Measurements from ENCODE around the gene TRIAP1.

TRIAP1 gene

GRCh38 chr12:120421701-120422100, 24.5 kb downstream of the TRIAP1 start:
- H3K36me3 ChIP-seq (ENCODE audit: control insufficient read depth in 1 of 2, insufficient read depth in 2 of 2, low read length in 2 of 2): no peaks in the 10 kb centered on the region
- H3K4me3 ChIP-seq (ENCODE audit: low read depth in 1 of 2, low read length in 2 of 2): no peak overlapping the region
- no peak overlapping the region for H3K27ac ChIP-seq (ENCODE audit: low read length)

DNA sequence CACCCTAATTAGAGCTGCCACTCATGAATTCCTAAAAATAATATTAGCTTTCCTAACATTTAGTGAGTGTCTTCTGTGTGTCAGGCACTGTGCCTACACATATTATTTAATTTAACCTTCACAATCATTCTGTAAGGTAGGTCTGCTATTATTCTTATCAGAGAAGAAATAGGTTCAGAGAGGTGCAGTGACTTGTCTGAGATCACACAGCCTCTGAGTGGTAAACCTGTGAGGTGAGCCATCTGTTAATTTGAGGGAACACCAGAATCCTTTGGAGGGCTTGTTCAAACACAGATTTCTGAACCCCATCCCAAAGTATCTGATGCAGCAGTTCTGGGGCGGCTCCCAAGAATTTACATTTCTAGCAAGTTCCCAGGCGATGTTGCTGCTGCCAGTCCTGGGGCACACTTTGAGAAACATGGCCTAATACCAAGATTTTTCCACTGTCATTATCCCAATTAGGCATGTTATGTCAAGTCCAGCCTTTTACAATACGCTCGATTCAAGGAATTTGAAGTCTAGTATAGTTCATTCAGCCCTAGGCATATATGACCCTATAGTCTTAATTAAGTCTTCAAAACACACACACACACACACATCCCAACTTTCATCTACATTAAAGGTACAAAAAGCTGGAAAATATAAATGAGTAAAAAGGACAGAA, 28.1 kb downstream of the TRIAP1 start:
- no peaks in the 10 kb centered on the region for H3K36me3 ChIP-seq (ENCODE audit: control insufficient read depth in 1 of 2, insufficient read depth in 2 of 2, low read length in 2 of 2)
- no peaks in the 10 kb centered on the region for H3K4me1 ChIP-seq (ENCODE audit: control insufficient read depth in 1 of 2, insufficient read depth in 2 of 2, low read length in 2 of 2)
- H3K9me3 ChIP-seq (ENCODE audit: control insufficient read depth in 1 of 2, low read length in 2 of 2): no peaks in the 10 kb centered on the region
- H3K27ac ChIP-seq (ENCODE audit: low read length): no peak overlapping the region
- H3K27me3 ChIP-seq (ENCODE audit: low read depth, low read length): no peaks in the 10 kb centered on the region
- no peak overlapping the region for H3K4me3 ChIP-seq (ENCODE audit: low read depth in 1 of 2, low read length in 2 of 2)

More at GRCh38 chr12:120421701-120422100, 24.5 kb downstream of the TRIAP1 start:
- Histone ChIP-seq H3K9me3 (ENCODE audit: control insufficient read depth in 1 of 2, low read length in 2 of 2) (no peaks in the 10 kb centered on the region), H3K4me1 (ENCODE audit: control insufficient read depth in 1 of 2, insufficient read depth in 2 of 2, low read length in 2 of 2) (no peaks in the 10 kb centered on the region), H3K27me3 (ENCODE audit: low read depth, low read length) (no peaks in the 10 kb centered on the region)

- Histone ChIP-seq H3K27me3 (ENCODE audit: low read depth, low read length) (no peaks in the 10 kb centered on the region), H3K27ac (ENCODE audit: low read length) (no peak overlapping the region), H3K4me3 (ENCODE audit: low read depth in 1 of 2, low read length in 2 of 2) (no peak overlapping the region), H3K36me3 (ENCODE audit: control insufficient read depth in 1 of 2, insufficient read depth in 2 of 2, low read length in 2 of 2) (no peaks in the 10 kb centered on the region), H3K4me1 (ENCODE audit: control insufficient read depth in 1 of 2, insufficient read depth in 2 of 2, low read length in 2 of 2) (no peaks in the 10 kb centered on the region), H3K9me3 (ENCODE audit: control insufficient read depth in 1 of 2, low read length in 2 of 2) (no peaks in the 10 kb centered on the region)
These were observed 29.5 kb downstream of the TRIAP1 start for GRCh38 chr12:120416490-120417216.

GRCh38 chr12:120413901-120414695, 32.1 kb downstream of the TRIAP1 start:
- Histone ChIP-seq H3K27me3 (ENCODE audit: low read depth, low read length) (no peaks in the 10 kb centered on the region), H3K36me3 (ENCODE audit: control insufficient read depth in 1 of 2, insufficient read depth in 2 of 2, low read length in 2 of 2) (no peaks in the 10 kb centered on the region), H3K4me1 (ENCODE audit: control insufficient read depth in 1 of 2, insufficient read depth in 2 of 2, low read length in 2 of 2) (no peaks in the 10 kb centered on the region), H3K27ac (ENCODE audit: low read length) (peak overlapping the region; percentile 3), H3K9me3 (ENCODE audit: control insufficient read depth in 1 of 2, low read length in 2 of 2) (no peaks in the 10 kb centered on the region), H3K4me3 (ENCODE audit: low read depth in 1 of 2, low read length in 2 of 2) (no peak overlapping the region)

DNA sequence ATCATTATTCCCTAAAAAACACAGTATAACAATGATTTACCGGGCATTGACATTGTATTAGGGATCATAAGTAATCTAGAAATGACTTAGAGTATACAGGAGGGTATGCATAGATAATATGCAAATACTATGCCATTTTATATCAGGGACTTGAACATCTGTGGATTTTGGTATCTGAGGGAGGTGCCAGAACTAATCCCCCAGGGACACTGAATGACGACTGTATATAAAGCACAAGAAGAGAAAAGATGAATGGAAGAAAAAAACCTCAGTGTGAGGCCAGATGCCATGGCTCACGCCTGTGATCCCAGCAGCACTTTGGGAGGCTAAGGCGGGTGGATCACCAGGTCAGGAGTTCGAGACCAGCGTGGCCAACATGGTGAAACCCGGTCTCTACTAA, 33.8 kb downstream of the TRIAP1 start:
- no peaks in the 10 kb centered on the region for H3K9me3 ChIP-seq (ENCODE audit: control insufficient read depth in 1 of 2, low read length in 2 of 2)
- no peaks in the 10 kb centered on the region for H3K4me1 ChIP-seq (ENCODE audit: control insufficient read depth in 1 of 2, insufficient read depth in 2 of 2, low read length in 2 of 2)
- H3K27ac ChIP-seq (ENCODE audit: low read length): no peak overlapping the region
- H3K4me3 ChIP-seq (ENCODE audit: low read depth in 1 of 2, low read length in 2 of 2): no peak overlapping the region
- no peaks in the 10 kb centered on the region for H3K36me3 ChIP-seq (ENCODE audit: control insufficient read depth in 1 of 2, insufficient read depth in 2 of 2, low read length in 2 of 2)
- H3K27me3 ChIP-seq (ENCODE audit: low read depth, low read length): no peaks in the 10 kb centered on the region

DNA sequence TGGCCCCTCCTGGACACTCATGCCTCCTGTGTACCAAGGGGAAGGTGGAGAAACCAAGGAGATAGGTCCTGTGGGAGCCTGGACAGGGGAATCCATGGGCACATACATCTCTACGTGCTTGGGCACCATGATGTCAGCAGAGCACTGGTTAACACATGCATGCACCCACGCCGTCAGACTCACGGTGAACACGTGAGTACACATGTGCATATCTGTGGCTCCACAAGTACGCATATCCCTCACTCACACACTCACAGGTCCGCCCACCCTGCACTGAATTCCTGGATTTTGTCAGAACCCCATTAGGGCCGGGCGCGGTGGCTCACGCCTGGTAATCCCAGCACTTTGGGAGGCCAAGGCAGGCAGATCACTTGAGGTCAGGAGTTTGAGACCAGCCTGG, 37.4 kb downstream of the TRIAP1 start:
- no peaks in the 10 kb centered on the region for H3K36me3 ChIP-seq (ENCODE audit: control insufficient read depth in 1 of 2, insufficient read depth in 2 of 2, low read length in 2 of 2)
- no peaks in the 10 kb centered on the region for H3K4me1 ChIP-seq (ENCODE audit: control insufficient read depth in 1 of 2, insufficient read depth in 2 of 2, low read length in 2 of 2)

DNA sequence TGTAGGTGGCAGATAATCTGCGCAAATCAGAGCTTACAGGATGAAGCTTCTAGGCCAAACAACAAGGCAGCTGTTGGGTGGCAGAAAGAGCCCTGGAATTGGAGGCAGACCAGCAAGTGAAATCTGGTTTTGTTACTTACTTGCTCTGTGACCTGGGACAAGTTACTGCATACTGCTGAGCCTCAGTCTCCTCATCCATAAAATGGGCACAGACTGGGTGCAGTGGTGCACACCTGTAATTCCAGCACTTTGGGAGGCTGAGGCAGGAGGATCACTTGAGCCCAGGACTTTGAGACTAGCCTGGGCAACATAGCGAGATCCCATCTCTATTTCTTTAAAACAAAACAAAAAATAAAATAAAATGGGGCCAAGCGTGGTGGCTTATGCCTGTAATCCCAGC, 39.6 kb downstream of the TRIAP1 start:
- Histone ChIP-seq H3K27me3 (ENCODE audit: low read depth, low read length) (no peaks in the 10 kb centered on the region), H3K27ac (ENCODE audit: low read length) (no peak overlapping the region), H3K4me1 (ENCODE audit: control insufficient read depth in 1 of 2, insufficient read depth in 2 of 2, low read length in 2 of 2) (no peaks in the 10 kb centered on the region), H3K36me3 (ENCODE audit: control insufficient read depth in 1 of 2, insufficient read depth in 2 of 2, low read length in 2 of 2) (no peaks in the 10 kb centered on the region), H3K4me3 (ENCODE audit: low read depth in 1 of 2, low read length in 2 of 2) (no peak overlapping the region), H3K9me3 (ENCODE audit: control insufficient read depth in 1 of 2, low read length in 2 of 2) (no peaks in the 10 kb centered on the region)

More for the DNA sequence above, 37.4 kb downstream of the TRIAP1 start:
- Histone ChIP-seq H3K27me3 (ENCODE audit: low read depth, low read length) (no peaks in the 10 kb centered on the region), H3K4me3 (ENCODE audit: low read depth in 1 of 2, low read length in 2 of 2) (no peak overlapping the region), H3K27ac (ENCODE audit: low read length) (no peak overlapping the region), H3K9me3 (ENCODE audit: control insufficient read depth in 1 of 2, low read length in 2 of 2) (no peaks in the 10 kb centered on the region)

- no peaks in the 10 kb centered on the region for H3K36me3 ChIP-seq (ENCODE audit: control insufficient read depth in 1 of 2, insufficient read depth in 2 of 2, low read length in 2 of 2)
- no peaks in the 10 kb centered on the region for H3K9me3 ChIP-seq (ENCODE audit: control insufficient read depth in 1 of 2, low read length in 2 of 2)
- H3K27me3 ChIP-seq (ENCODE audit: low read depth, low read length): no peaks in the 10 kb centered on the region
- H3K4me3 ChIP-seq (ENCODE audit: low read depth in 1 of 2, low read length in 2 of 2): no peak overlapping the region
- no peak overlapping the region for H3K27ac ChIP-seq (ENCODE audit: low read length)
- H3K4me1 ChIP-seq (ENCODE audit: control insufficient read depth in 1 of 2, insufficient read depth in 2 of 2, low read length in 2 of 2): no peaks in the 10 kb centered on the region
These were observed 40.1 kb downstream of the TRIAP1 start for GRCh38 chr12:120406069-120406468.

DNA sequence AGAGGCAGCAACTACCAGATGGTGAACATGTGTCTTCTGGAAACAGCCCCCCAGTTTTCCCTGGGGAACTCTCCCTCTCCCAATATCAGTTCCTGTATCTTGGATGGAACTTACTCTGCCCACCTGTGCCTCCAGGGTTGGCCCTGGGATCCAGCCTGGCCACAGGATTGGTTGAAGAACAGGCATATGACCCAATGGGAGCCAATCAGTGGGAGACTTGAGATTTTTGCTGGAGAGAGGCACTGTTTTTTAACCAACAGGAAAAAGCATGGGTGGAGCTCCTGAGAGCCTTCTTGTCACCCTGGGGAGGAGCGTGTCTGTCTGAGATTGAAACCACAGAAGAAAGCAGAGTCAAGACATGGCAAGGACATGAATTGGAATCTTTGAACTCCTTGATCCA, 41.9 kb downstream of the TRIAP1 start:
- Histone ChIP-seq H3K9me3 (ENCODE audit: control insufficient read depth in 1 of 2, low read length in 2 of 2) (no peaks in the 10 kb centered on the region), H3K27ac (ENCODE audit: low read length) (no peak overlapping the region), H3K4me1 (ENCODE audit: control insufficient read depth in 1 of 2, insufficient read depth in 2 of 2, low read length in 2 of 2) (no peaks in the 10 kb centered on the region), H3K36me3 (ENCODE audit: control insufficient read depth in 1 of 2, insufficient read depth in 2 of 2, low read length in 2 of 2) (no peaks in the 10 kb centered on the region), H3K27me3 (ENCODE audit: low read depth, low read length) (no peaks in the 10 kb centered on the region), H3K4me3 (ENCODE audit: low read depth in 1 of 2, low read length in 2 of 2) (no peak overlapping the region)

- Histone ChIP-seq H3K4me1 (ENCODE audit: control insufficient read depth in 1 of 2, insufficient read depth in 2 of 2, low read length in 2 of 2) (no peaks in the 10 kb centered on the region), H3K9me3 (ENCODE audit: control insufficient read depth in 1 of 2, low read length in 2 of 2) (no peaks in the 10 kb centered on the region), H3K36me3 (ENCODE audit: control insufficient read depth in 1 of 2, insufficient read depth in 2 of 2, low read length in 2 of 2) (no peaks in the 10 kb centered on the region), H3K27me3 (ENCODE audit: low read depth, low read length) (no peaks in the 10 kb centered on the region), H3K4me3 (ENCODE audit: low read depth in 1 of 2, low read length in 2 of 2) (no peak overlapping the region), H3K27ac (ENCODE audit: low read length) (no peak overlapping the region)
These were observed 42.3 kb downstream of the TRIAP1 start for GRCh38 chr12:120403869-120404268.

GRCh38 chr12:120402217-120402616, 44.0 kb downstream of the TRIAP1 start:
- H3K27me3 ChIP-seq (ENCODE audit: low read depth, low read length): no peaks in the 10 kb centered on the region
- H3K27ac ChIP-seq (ENCODE audit: low read length): no peak overlapping the region
- H3K9me3 ChIP-seq (ENCODE audit: control insufficient read depth in 1 of 2, low read length in 2 of 2): no peaks in the 10 kb centered on the region

More at GRCh38 chr12:120402217-120402616, 44.0 kb downstream of the TRIAP1 start:
- H3K4me3 ChIP-seq (ENCODE audit: low read depth in 1 of 2, low read length in 2 of 2): no peak overlapping the region
- no peaks in the 10 kb centered on the region for H3K36me3 ChIP-seq (ENCODE audit: control insufficient read depth in 1 of 2, insufficient read depth in 2 of 2, low read length in 2 of 2)
- no peaks in the 10 kb centered on the region for H3K4me1 ChIP-seq (ENCODE audit: control insufficient read depth in 1 of 2, insufficient read depth in 2 of 2, low read length in 2 of 2)

Measured in muscle layer of duodenum (tissue), 2 donors.